ENCODE data around the gene AQP1.

Gene AQP1

DNA sequence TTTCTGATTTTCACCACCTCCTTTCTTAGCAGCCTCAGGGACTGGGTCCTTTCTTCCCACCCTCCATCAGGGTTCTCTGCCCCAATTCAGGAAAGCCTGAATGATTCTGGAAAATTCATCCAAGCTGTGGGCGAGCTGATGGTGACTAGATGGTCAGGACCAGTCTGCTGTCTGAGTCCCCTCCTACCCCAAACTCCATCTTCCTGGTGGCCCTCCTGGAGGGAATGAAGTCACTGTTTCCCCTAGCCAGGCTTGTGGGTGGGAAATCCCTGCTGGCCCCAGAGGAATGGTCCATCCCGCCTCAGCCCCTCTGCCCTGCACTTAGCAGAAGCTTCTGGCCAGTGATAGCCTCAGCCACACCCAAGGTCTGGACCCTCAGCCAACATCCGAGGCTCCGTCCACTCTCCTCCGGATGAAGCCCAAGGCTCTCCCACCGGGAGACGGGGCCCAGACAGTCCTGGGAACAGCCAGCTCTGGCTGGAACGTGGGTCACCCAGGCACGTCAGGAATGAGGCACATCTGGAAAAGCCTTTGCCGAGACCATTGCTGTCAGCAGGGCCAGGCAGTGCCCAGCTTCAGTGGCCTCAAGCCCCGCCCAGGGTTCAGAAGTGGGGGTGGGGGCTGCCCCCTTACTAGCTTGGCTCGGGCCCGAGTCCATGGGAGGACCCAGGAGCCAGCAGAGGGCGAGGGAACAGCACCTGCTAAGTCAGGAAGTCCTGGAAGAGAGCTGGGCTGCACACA lies 4.0 kb upstream of the AQP1 start:
- DNase-seq: no peak

DNA sequence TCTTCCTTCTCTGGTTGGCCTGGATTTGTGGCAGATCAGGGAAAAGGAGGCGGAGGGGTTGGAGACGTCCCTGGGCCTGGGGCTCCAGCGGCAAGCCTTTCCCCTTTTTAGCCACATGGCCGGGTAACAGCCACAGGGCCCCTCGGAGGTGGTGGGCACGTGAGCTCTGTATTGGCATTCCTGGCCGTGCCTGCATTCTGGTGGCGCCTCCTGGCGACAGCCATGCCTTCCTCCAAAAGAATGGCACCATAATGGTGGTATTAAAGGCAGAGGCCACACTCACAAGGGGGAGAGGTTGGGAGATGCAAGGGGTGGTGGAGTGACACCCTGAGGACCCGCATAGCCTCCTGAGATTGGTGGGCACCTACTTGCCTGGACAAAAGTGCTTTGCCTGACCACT lies 3.0 kb upstream of the AQP1 start:
- no peak for DNase-seq

DNA sequence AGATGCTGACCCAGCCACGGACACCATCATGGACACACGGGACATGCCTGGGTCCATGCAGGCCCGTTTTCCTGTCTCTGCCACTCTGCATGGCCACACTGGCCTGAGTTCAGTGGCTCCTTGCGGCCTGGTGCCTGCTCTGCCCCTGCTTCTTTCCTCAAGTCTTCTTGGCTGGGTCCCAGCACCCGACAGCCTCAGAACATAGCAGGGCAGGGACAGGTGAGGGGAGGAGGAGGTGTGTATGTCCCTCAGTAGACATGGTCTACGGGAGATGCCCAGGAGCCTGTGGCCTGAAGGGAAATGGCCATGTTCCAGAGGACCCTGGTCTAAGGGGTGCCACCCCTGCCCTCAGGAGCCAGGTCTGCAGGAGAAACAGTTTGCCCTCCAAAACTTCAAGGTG lies 2.2 kb upstream of the AQP1 start:
- no peak for DNase-seq

DNA sequence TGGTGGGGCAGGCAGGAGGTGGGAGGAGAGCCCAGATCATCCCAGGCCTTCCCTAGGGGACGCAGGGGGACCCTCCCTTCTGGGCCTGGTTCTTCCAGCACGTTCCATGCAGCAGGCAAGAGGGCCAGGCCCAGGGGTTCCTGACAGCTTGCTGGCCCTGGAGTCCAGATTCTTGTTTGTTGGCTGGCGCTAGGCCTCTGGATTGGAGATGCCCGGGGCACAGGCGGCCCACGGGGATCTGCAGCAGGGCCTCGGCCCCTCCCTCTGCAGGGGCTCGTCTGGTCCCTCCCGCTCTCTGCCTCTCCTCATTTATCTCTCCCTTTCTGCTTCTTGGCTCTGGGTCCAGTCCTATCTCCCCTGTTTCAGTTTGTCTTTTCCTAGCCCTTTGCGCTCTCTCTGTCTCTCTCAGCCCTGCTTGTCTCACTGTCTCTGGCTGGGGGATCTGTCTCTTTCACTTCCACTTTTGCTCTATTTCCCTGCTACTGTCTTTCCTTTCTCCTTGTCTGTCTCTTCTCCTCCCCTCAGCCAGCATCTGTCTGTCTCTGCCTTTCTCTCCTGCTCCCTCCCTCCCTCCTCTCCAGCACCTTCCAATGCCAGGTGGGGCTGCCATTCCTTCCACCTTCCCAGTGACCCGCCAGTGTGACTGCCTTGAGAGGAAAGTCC lies 1.1 kb upstream of the AQP1 start:
- DNase-seq: no peak

DNA sequence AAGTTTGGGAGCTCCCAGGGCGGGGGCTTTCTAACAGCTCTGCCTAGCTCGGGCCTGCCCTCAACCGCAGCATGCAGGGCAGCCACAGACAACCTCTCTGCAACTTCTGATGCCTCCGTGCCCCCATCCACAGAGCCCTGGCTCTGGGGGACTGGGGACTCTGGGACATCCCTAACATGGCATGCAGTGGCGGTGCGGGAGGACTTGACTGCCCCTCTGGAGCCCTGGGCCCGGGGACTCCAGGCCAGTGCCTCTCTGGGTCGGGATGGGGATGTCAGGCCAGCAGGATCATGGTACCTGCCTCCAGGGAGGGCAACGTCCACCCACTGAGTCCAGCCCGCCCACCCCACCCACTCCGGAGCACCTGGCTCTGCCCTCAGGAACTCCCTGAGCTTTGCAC lies 520 bp upstream of the AQP1 start:
- DNase-seq: no peak

DNA sequence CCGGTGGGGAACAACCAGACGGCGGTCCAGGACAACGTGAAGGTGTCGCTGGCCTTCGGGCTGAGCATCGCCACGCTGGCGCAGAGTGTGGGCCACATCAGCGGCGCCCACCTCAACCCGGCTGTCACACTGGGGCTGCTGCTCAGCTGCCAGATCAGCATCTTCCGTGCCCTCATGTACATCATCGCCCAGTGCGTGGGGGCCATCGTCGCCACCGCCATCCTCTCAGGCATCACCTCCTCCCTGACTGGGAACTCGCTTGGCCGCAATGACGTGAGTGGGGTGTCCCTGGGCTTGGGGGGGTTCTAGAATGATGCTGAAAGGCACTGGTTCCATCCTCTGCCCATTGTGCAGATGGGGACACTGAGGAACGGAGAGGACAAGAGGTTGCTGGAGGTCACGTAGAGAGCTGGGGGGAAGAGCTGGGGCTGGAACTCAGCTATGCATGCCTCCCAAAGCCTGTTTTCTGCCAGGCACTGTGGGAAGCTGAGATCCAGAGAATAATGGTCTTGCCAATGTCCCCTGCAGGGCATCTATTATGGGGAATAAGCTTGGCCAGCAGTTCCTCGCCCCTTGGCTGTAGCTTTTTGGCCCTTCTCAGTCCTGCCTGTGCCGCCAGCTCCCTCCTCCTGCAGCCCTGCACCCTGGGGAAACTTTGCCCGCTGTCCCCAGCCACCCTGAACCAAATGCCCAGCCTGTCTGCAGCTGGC lies 523 bp downstream of the AQP1 start:
- no peak for DNase-seq

DNA sequence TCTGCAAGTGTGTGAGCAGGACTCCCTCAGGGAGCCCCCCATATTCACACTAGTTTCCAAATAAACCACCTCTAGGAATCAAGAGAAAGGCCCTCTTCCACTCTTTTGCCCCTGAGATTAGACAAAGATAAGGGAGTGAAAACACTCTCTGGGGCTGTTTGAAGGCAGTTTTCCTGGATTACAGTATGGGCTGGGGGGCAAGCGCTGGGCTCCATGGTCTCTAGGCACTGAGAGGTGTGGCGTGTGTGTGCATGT lies 1.0 kb downstream of the AQP1 start:
- no peak for DNase-seq

DNA sequence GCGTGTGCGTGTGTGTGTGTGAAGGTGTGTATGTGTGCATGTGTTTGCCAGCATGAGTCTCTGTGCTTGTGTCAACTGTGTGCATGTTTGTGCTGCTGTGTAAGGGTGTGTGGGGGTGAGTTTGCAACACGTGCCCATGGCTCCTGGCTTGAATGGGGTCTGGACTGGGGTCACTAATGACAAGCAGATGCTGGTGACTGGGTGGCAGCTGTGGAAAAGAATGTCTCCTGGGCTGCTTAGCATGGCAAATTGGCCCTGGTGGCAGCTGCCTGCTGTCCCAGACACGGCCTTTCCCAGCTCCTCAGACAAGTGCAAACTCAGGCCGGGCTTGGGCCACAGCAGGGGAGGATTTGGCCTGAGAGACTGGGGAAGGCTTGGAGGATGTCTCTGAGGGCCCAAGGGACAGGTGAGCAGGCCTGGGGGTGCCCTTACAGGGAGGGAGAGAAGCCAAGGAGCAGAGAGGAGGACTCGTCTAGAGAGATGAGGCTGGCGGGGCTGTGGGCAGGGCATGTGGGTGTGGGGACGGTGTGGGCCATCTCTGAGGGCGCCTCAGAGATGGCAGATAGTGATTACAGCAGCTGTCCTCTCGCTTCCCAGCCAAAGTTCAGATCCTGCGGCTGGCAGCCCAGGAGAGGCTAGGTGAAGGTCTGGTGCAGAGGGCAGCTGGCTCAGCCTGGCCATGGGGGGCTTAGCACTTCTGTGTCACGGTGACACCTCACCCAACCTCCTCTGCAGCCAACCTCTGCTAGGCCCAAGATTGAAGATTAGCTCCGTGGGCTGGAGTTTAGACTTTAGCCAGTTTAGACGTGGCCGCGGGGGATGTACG lies 1.5 kb downstream of the AQP1 start:
- no peak for DNase-seq

DNA sequence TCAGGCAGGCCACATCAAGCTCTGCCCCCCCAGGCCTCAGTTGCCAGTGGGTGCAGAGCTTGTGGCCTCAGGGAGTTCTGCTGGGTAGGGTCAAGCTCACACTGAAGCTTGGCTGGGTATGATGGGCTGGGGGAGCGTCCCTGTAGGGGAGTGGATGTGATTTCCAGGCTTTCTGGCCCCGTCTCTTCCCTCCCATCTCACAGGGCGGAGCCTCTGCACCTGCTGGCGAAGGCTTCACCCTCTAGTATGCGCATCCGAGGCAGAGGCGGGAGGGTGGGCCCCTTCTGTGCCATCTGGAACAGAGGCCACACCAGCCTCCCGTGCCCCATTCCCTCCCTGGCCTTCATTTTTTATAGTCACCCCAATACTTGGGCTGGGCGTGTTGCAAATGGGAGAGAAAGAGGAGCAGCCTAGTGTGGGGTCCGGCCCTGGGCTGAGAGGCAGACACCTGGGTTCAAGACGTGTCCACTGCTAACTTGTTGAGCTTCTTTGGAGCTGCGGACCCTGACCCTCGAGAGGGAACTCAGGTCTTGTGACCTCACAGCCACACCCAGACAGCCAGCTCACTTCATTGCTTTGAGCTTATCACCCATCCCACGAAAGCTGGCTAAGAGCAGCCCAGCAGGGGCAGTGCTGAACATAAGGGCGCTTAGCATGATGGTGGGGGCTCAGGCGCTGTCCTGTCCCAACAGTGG lies 2.3 kb downstream of the AQP1 start:
- no peak for DNase-seq

DNA sequence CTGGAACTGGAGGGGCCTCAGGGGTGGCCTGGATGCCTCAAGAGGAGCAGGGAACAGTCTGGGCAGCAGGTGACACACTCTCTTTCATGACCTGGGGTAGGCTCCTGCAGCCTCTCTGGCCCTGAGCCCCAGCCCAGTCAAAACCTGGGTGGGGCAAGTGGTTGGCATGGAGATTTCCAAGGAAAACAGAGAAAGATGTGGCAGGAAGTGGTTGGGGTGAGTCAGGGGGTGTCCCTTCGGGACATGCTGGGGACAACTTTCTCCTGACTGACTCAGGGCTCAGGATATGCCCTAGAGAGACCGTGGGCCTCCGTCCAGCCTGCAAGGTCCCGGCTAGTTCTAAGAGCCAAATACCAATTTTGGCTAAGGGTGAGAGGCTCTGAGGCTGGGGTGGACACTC lies 2.9 kb downstream of the AQP1 start:
- DNase-seq: no peak

DNA sequence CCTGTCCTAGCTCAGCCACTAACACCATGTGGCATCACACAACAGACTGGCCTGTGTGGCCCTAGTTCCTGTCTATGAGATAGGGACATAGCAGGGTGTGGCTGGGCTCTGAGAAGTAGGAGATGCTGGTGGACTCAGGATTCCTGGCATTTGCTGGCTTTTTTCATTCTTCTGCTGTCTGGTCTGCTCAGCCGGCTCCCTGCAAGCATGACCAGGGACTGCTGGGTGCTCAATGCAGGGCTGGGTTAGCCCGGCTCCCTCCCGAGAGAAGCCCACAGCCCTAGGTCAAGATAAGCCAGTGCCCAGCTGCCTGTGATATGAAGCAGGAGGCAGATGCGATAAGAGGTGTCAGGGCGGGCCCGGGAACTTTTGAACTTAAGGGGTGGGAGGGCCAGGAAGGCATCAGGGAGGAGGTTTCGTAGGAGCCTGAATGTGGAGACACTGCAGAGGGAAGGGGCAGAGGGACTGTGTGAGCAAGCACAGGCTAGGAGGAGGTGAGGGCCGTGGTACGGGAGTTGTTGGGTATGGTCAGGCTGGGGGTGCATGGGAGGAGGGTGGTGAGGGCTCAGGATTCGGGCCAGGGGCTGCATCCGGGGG lies 3.5 kb downstream of the AQP1 start:
- DNase-seq: no peak

DNA sequence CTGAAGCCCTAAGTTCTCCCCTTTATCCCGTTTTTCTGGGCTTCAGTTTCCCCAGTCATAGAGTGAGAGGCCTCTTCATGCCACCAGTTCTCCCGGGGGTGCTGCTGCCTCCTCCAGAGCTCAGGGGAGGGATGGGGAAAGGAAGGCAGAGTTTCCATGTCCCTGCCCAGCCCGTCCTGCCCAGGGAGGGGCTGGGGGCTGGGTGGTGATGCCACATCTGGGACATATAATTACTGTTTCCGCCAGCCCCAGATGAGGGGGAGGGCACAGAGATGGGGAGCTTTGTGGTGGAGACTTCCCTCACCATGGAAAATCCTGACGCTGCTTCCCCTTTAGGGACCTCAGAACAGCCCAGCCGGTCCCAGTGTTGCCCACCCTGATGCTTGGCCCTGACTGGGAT lies 4.1 kb downstream of the AQP1 start:
- no peak for DNase-seq

DNA sequence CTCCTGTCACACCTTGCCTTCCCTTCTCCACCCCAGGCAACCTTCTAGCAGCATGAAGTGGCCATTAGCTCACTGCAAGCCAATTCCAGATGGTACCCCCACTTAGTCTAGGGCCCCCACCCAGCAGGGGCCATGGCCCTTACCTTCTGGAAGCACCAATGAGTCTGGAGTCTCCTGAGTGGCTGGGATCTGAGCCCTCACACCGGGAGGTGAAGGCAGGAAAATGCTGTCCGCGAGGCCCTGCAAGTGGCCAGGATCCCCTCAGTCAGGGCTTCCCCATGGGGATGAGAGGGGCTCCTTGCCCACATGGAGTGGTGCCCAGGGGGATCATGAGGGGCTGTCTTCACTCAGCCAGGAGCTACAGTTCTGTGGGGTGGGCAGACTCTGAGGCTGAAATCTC lies 4.6 kb downstream of the AQP1 start:
- no peak for DNase-seq

DNA sequence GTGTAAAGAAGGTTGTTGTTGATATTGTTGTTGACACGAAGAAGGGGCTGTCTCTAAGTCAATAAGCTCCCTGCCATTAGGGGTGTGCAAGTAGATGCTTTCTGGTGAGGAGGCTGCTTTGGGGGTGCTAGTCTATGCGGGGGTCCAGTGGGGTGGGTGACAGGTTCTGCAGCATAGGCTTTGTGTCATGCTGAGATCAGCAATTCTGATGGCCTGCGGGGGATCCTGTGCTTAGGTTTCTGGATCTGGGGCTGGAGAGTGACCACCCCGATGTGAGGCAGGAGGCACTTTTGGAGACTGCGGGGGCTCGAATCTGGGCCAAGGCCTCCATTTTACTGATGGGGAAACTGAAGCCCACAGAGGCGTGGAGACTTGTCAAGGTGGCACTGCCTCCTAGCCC lies 5.1 kb downstream of the AQP1 start:
- no peak for DNase-seq

DNA sequence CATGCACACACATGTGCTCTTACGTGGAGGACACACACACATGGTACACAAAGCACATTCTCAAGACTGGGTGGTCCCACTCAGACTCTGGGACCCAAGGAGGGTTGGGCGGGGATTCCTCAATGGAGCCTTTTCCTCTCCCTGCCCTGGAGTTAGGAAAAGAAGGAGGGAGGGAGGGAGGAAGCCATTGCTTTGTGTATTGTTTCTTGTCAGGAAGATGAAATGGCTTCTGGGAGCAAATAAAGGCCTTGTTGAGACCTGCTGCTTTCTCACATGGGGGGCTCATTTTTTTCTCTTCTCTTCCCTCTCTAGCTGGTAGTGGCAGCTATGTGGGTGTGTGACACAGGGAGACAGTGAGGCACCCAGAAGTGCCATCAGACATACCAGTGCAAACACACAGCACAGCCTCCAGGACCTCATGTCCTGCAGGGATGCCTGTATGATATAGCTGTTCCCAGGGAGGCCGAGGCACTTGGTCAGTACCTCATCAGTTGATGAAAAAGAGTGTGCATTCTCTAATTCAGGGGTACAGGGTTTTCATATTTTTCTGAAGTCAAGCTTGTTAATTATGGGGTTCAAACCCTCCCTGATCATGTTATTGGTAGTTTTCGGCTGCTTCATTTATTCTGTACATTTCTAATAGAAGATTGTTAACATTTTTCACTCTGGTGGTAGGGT lies 5.7 kb downstream of the AQP1 start:
- no peak for DNase-seq

DNA sequence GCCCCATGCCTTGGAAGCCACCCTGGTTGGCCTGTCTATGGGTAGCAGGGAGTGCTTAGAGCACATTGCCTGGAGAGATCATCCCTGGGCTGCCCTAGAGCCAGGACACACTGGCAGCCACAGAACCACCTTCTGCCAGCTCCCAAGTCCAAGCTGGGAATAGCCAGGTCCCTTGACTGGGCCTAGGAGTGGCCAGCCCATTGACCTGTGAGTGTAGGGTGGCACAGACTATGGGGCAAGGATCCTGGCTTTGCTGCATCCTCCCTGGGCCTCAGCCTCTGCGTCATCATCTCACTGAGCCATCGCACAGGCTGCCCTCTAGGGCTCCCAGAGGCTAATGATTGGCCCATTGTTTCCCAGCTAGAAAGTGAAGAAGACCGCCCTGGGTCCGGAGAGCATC lies 7.0 kb downstream of the AQP1 start:
- no peak for DNase-seq

DNA sequence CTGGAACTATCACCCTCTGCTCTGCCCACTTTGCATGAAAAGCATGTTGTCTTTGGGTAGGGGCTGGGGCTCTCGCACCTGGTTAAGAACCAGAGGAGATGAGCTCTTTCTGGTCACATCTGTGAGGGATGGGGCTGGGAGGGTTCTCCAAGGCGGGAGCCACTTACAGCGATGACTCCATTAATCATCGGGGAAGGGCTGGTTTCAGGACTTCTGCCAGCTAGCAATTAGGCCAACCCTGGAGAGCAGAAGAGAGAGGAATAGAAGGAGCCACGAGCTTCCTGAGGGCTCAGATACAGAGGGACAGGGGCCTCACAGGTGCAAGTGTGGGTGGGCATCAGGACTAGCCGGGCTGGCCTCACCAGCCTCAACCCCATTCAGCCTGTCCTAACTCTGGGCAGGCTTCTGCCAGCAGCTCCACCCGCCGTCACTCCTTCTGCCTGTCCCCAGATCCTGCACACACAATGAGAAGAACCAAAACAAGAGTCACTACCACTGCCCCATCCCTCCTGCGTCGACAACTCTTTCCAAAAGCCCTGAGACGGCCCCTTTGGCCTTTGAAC lies 8.4 kb downstream of the AQP1 start:
- DNase-seq: no peak

DNA sequence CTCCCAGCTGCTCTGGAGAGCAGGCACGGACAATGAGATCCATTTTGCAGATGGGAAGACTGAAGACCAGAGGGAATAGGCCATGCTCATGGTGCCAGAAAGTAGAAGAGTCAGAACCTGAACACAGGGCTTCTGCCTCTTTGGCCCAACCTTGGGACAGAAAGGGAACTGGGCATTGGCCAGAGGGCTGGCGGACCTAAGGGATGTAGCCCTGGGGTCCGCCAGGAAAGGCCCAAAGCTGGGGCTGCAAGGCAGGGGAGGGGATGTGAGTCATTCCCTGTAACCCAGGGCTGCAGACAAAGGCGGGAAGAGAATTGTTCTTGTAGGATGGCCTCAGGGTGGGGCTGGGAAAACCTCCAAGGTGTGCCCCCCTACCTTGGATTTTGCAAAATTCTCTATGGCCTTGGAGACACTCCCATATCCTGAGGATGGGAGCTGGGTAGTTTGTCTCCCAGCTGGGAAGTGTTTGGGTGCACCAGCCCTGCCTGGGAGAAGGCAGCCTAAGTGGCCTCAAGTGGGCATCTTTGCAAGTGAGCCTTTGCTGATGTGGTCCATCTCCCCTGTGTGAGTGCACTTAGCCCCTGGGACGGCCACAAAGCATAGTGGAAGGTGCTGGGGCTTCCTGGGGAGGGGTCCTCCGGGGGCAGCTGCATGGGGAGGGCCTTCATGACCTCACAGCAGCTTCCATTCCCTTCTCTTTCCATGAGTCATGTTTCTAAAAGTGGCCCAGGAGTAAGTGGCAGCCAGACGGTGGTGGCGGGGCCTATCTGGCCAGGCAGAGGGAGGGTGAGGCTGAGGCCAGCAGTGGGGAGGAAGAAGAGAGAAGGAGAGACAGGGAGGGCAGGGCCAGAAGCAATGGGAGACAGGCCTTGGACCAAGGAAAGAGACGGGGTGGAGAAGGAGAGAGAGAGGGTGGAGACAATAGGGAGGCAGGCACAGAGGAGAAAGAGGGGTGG lies 9.2 kb downstream of the AQP1 start:
- DNase-seq: no peak

DNA sequence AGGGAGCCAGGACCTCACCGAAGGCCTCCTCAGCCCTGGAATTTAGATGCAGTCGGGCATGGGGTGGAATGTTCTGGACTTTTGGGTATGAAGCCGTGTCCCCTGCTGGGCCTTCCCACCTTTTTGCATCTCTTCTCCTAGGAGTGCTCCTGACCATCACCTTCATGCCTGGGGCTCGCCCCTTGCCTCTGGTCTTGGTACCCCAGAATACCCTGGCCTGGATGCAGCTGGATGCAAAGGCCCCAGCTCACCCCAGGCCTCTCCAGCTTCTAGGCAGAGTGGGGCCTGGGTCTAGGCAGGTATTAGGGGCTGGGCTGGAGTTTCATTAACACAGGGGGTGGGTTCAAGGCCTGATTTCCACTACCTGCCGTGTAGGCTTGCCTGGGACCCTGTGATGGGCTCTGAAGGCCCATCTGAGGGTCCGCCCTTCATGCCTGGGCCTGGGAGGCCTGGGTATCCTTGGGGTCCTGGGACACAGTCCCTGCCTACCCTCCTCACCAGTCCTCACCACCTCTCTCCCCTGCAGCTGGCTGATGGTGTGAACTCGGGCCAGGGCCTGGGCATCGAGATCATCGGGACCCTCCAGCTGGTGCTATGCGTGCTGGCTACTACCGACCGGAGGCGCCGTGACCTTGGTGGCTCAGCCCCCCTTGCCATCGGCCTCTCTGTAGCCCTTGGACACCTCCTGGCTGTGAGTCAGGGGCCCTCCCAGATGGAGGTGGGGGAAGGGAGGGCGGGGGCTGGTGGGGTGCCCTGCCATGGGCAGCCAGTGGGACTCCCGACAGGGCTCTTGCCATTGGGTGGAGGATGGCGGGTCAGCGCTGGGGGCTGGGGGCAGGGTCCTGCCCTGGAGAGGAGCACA lies 10.1 kb downstream of the AQP1 start:
- no peak for DNase-seq

Measured in CD4-positive, alpha-beta T cell treated with Interleukin-6 for 4 hours (primary cell).